HG03432 (cell line): ENCODE measurements around the gene POGLUT2.

ENCODE experiments used
- ATAC-seq: cut with Tn5 transposase; IDR thresholded peaks from one replicate; pipeline ENCODE4 v1.9.1; 2021; ENCODE audit warnings: mild to moderate bottlenecking, moderate library complexity; ENCODE audit not compliant: unreplicated experiment

Gene POGLUT2

GRCh38 chr13:102798581-102799425 is at the start of gene POGLUT2, which contains the start of gene BIVM:
POGLUT2 (minus strand) TSS chr13:102798976; CDS start chr13:102798670, 306 bp downstream.
BIVM (plus strand) TSS chr13:102799119; CDS start chr13:102807268, 8,149 bp downstream.
- ATAC-seq: peak; percentile 83

- ATAC-seq: peak; percentile 11
Observed at GRCh38 chr13:102847272-102848234, 48.8 kb upstream of the POGLUT2 start.

GRCh38 chr13:102846261-102847015 is 47.7 kb upstream of the POGLUT2 start:
- ATAC-seq: peak; percentile 36

- peak; percentile 86 for ATAC-seq
Observed at GRCh38 chr13:102845630-102846260, 47.0 kb upstream of the POGLUT2 start, which contains the start of gene ERCC5. ERCC5 (plus strand) TSS chr13:102846032; CDS start chr13:102846267, 235 bp downstream.

- ATAC-seq: peak; percentile 25
Observed at GRCh38 chr13:102845289-102845629, 46.5 kb upstream of the POGLUT2 start.

- ATAC-seq: no peak
Observed at GRCh38 chr13:102839462-102839861, 40.7 kb upstream of the POGLUT2 start.

- ATAC-seq: no peak
Observed at GRCh38 chr13:102838982-102839381, 40.2 kb upstream of the POGLUT2 start.

- ATAC-seq: no peak
Observed at GRCh38 chr13:102838273-102838672, 39.5 kb upstream of the POGLUT2 start.

GRCh38 chr13:102836471-102836870 is 37.7 kb upstream of the POGLUT2 start:
- no peak for ATAC-seq

GRCh38 chr13:102830646-102831045 is 31.9 kb upstream of the POGLUT2 start:
- no peak for ATAC-seq

GRCh38 chr13:102825921-102826706 is 27.3 kb upstream of the POGLUT2 start:
- ATAC-seq: no peak

GRCh38 chr13:102825400-102825799 is 26.6 kb upstream of the POGLUT2 start:
- no peak for ATAC-seq

GRCh38 chr13:102817907-102818306 is 19.1 kb upstream of the POGLUT2 start:
- no peak for ATAC-seq

- no peak for ATAC-seq
Observed at GRCh38 chr13:102817241-102817640, 18.5 kb upstream of the POGLUT2 start.

- no peak for ATAC-seq
Observed at GRCh38 chr13:102816708-102817107, 17.9 kb upstream of the POGLUT2 start.

- ATAC-seq: no peak
Observed at GRCh38 chr13:102815788-102816187, 17.0 kb upstream of the POGLUT2 start.

GRCh38 chr13:102814793-102815192 is 16.0 kb upstream of the POGLUT2 start:
- ATAC-seq: no peak

- no peak for ATAC-seq
Observed at GRCh38 chr13:102814025-102814607, 15.3 kb upstream of the POGLUT2 start.
